HG03108 (cell line): ENCODE results near the gene GSTO2.
A peak's percentile ranks its signal among the peaks of the same experiment; 100 is the strongest.

Experiments used
- ATAC-seq: cut with Tn5 transposase; IDR thresholded peaks from one replicate; pipeline ENCODE4 v1.9.1; 2021; ENCODE audit warnings: moderate library complexity; ENCODE audit not compliant: unreplicated experiment

Gene GSTO2

GRCh38 chr10:104306897-104307296 is 37.9 kb downstream of the GSTO2 start:
- no peak for ATAC-seq

GRCh38 chr10:104307576-104308438 is 38.8 kb downstream of the GSTO2 start:
- ATAC-seq, result no peak

- peak; percentile 72 for ATAC-seq
These were observed 39.5 kb downstream of the GSTO2 start for GRCh38 chr10:104308439-104308903.

- no peak for ATAC-seq
These were observed 41.3 kb downstream of the GSTO2 start for GRCh38 chr10:104309980-104310978.

- no peak for ATAC-seq
These were observed 42.3 kb downstream of the GSTO2 start for GRCh38 chr10:104311184-104311720.

GRCh38 chr10:104314591-104315485 is 45.9 kb downstream of the GSTO2 start:
- no peak for ATAC-seq

GRCh38 chr10:104315486-104315921 is 46.5 kb downstream of the GSTO2 start:
- ATAC-seq, result no peak

- ATAC-seq, result no peak
These were observed 47.5 kb downstream of the GSTO2 start for GRCh38 chr10:104316321-104317099.

- no peak for ATAC-seq
These were observed 48.3 kb downstream of the GSTO2 start for GRCh38 chr10:104317269-104317710.

- ATAC-seq, result no peak
These were observed 48.8 kb downstream of the GSTO2 start for GRCh38 chr10:104317726-104318299.

- no peak for ATAC-seq
These were observed 49.3 kb downstream of the GSTO2 start for GRCh38 chr10:104318326-104318725.

- ATAC-seq, result no peak
These were observed 50.1 kb downstream of the GSTO2 start for GRCh38 chr10:104318810-104319741.

- ATAC-seq, result no peak
These were observed 52.2 kb downstream of the GSTO2 start for GRCh38 chr10:104321226-104321625.

GRCh38 chr10:104321725-104322415 is 52.9 kb downstream of the GSTO2 start:
- no peak for ATAC-seq

GRCh38 chr10:104322416-104322782 is 53.4 kb downstream of the GSTO2 start:
- ATAC-seq, result no peak

- no peak for ATAC-seq
These were observed 54.1 kb downstream of the GSTO2 start for GRCh38 chr10:104323085-104323484.

- ATAC-seq, result no peak
These were observed 54.8 kb downstream of the GSTO2 start for GRCh38 chr10:104323760-104324201.
